ENCODE data around the gene RPS6KA2.
"Not testable (repeated sequence)": the region's sequence is repeated elsewhere in the genome, so short reads cannot be mapped to it uniquely, and the experiment has no call there.

Gene RPS6KA2

GRCh38 chr6:166553563-166554271 lies 73.3 kb downstream of the RPS6KA2 start:
- no peak for DNase-seq (ENCODE audit: low spot score)

DNA sequence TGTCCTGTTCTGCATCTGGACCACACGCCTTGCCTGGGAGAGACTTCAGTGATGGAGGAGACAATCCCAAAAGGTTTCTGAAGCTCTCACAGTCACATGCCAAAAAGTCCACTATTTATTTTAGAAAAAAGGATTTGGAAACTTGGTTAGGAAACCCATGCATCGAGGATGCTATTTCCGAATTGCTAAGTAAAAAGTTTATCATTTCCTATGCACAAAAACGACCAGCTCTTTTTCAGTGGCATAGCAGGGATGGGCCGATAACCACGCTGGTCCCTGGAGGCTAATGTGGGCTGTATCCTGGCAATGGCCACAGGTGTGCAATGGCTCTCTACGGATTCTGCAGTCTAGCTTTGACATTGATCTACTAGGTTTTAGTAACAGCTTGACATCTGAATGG lies 74.5 kb downstream of the RPS6KA2 start:
- no peak for DNase-seq (ENCODE audit: low spot score)

DNA sequence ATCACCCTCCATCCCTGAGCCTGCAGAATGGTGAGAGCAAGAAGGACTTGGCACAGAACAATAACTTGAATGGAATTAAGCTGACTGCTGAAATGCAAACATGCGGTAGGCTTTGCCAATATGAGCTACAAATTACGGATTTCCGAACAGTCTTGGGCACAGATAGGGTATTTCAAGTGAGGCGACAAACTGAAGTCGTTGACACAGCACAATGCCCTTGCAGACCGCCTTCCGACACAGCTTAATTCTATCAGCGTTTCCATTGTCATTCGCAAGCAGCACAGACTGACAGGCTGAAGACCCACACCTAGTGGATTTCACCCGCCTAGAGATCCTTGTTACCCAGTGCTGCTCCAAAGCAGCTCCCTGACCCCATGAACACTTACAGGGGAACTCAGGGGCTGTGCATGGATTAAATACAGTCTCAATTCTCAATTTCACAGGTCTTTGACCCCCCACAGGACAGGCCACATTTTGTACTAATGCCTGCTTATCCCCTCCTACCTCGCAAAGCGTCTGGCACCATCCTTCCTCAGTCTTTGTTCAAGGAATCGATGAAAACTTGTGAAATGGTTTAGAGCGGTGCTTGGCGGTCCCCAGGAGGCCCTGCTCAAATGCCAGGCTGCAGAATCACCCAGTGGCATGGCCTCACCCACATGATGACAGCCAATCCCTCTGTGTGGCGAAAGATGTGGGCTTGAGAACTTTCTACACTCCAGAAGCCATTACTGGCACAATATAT lies 75.1 kb downstream of the RPS6KA2 start:
- DNase-seq (ENCODE audit: low spot score), result no peak

DNA sequence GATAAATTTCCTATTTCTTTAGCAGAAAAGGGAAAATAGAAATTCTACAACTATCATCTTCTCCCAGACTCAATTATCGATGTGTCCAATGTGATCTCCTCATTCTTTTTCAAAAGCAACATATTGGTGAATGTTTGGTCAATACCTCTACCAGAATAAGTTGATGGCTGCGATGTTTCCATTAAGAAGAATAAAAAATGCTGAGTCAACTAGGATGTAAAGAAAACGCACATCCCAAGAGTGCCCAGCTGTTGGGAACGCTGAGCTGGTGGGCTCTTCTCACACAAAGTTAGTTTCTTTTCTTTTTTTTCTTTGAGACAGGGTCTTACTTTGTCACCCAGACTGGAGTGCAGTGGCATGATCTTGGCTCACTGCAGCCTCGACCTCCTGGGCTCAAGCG lies 80.4 kb downstream of the RPS6KA2 start:
- DNase-seq (ENCODE audit: low spot score), result no peak

- no peak for DNase-seq (ENCODE audit: low spot score)
These were observed 81.7 kb downstream of the RPS6KA2 start for GRCh38 chr6:166545156-166546034.

DNA sequence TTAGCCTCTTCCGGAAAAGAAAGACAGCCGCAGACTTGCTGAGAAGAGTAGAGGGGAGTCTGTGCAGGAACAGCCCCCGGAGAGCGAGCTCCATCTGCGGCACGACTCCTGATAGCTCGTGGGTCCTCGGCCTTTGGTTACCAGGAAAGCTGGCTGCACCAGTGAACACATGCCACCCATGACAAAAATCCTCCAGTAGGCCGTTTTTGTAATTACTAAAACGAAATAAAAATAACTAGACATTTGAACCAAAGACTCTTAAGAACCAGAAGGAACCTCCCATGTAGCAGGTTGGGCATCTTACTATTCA lies 82.8 kb downstream of the RPS6KA2 start:
- DNase-seq (ENCODE audit: low spot score), result no peak

DNA sequence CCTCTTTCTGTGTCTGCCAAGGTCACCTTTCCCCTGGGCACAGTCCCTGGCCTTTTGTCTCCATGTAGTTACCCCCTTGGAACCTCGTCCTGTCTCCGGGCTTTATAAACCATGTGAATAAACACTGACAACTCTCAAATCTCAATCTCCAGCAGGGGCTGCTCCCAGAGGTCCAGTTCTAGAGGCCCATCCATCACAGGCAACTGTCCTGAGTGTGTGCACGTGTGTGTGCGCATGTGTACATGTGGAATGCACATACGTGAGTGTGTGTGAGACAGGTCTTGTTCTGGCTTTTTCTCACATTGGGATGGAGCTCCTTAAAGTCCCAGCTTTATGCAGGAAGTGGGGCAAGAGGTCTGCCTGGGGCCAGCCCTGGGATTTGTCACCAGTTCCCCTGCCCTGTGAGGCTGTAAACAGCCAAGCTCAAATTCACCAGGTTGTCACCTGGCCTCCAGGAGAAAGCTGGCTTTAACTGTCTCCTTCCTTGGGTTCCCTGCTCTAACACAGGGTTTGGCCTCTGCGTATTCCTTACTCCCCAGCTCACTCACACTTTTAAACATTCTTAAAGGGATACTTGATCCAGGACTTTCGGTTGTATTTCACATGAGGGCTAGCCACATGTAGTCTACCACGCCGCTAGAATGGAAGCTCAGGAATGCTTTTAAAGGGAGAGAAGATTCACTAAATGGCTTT lies 83.3 kb downstream of the RPS6KA2 start:
- DNase-seq (ENCODE audit: low spot score), result no peak

GRCh38 chr6:166542580-166542912 lies 84.5 kb downstream of the RPS6KA2 start:
- no peak for DNase-seq (ENCODE audit: low spot score)

- no peak for DNase-seq (ENCODE audit: low spot score)
These were observed 85.0 kb downstream of the RPS6KA2 start for GRCh38 chr6:166541876-166542579.

GRCh38 chr6:166541366-166541765 lies 85.7 kb downstream of the RPS6KA2 start:
- no peak for DNase-seq (ENCODE audit: low spot score)

- DNase-seq (ENCODE audit: low spot score), result no peak
These were observed 86.3 kb downstream of the RPS6KA2 start for GRCh38 chr6:166540631-166541331.

GRCh38 chr6:166539543-166539942 lies 87.5 kb downstream of the RPS6KA2 start:
- no peak for DNase-seq (ENCODE audit: low spot score)

DNA sequence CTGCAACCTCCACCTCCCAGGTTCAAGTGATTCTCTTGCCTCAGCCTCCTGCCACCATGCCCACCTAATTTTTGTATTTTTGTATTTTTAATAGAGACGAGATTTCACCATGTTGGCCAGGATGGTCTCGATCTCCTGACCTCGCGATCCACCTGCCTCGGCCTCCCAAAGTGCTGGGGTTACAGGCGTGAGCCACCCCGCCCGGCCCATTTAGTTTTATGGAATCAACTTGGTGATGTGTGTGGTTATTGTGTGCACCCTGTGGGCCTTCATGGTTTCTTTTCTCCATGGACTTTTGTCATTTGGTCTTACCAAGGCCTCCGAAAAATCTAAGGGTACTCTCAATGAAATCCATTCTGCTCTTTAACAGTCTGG lies 88.1 kb downstream of the RPS6KA2 start:
- DNase-seq (ENCODE audit: low spot score), result not testable (repeated sequence)

DNA sequence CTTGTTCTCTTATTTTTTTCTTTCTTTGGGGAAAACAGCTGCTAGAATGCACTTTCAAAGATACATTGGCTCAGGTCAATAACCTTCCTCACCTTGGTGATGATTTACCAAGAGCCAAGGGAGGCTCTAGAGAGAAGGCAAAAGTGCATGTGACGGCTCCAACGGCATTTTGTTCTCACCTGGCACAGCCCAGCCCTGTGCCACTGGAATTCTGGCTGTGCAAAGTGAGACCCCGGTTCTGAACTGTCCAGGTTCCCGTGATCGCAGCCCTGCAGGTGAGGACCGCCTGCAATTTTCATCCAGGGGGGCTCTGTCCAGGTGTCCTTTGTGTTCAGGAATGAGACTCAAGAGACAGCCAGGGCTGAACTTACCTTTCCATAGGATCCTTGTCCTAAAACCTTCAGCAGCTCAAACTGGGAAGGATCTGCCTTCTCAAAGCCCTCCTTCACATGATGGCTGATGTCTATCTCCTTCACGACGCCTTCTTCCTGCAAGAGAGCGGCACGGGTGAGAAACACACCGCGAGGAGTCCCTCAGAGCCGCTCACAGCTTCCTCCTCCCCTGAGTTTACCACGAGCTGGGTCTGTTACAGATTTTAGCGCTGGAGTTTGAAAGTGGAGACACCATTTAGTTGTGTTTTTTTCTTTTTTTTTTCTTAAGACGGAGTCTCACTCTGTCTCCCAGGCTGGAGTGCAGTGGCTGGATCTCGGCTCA lies 88.6 kb downstream of the RPS6KA2 start:
- no peak for DNase-seq (ENCODE audit: low spot score)

DNA sequence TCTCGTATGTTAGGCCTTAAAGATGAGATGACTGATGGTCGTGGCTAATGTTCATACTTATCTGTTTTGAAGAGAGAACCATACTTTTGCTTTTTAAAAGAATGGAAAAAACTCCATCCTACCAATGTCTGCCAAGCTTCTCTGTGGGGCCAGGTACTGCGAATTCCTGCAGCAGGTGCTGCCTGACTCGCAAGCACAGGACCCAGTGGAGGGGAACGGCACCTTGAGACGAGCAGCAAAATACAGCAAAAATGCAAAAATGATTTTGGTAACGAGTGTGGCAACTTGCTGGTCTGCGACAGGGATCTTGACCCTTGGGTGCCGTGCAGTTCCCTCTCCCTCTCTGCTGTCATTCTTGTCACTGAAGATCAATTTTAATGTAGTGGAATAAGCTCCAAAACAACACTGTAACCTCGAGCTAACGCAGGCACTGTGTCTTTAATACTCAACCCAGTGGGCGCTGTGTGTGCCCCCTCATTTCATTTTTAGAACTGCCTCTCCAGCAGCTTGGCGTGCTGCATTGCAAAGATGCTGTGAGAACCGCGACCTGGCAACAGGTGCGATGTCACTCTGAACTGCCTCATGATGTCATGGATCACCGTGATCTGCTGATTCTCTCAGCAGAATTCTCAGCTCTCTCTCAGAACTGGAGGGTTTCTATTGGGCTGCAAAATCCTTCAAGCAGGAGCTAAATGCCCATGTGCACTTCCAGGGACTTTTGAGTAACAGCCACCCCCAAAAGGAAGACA lies 92.2 kb downstream of the RPS6KA2 start:
- DNase-seq (ENCODE audit: low spot score), result no peak

DNA sequence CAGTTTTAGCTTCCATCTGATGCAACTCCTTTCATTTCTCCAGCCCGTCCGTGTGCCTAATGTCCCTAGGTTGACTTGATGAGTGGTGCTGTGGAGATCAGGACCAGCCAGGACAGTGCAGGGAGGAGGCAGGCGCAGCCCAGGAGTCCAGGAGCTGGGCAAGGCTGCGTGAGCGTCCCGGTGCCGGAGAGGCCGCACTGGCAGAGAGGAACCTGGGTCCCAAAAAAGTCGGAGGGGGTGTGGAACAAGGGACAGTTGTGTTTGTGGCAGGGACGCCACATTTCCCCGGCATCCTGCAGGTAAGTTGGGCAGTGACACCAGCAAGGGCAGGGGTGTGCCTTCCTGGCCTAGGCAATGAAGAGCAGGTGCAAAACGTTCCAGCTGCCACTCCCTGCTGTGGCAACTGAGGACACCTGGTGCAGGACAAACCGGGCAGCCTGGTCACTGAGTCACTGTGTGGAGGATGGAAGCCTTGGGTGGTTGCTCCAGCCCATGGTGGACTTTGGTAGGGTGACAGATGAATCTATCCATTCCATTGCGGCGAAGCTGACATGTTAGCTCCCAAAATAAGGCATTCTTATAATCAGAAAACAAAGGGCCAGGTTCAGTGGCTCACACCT lies 93.7 kb downstream of the RPS6KA2 start:
- DNase-seq (ENCODE audit: low spot score), result no peak

GRCh38 chr6:166532302-166532701 lies 94.7 kb downstream of the RPS6KA2 start:
- no peak for DNase-seq (ENCODE audit: low spot score)

DNA sequence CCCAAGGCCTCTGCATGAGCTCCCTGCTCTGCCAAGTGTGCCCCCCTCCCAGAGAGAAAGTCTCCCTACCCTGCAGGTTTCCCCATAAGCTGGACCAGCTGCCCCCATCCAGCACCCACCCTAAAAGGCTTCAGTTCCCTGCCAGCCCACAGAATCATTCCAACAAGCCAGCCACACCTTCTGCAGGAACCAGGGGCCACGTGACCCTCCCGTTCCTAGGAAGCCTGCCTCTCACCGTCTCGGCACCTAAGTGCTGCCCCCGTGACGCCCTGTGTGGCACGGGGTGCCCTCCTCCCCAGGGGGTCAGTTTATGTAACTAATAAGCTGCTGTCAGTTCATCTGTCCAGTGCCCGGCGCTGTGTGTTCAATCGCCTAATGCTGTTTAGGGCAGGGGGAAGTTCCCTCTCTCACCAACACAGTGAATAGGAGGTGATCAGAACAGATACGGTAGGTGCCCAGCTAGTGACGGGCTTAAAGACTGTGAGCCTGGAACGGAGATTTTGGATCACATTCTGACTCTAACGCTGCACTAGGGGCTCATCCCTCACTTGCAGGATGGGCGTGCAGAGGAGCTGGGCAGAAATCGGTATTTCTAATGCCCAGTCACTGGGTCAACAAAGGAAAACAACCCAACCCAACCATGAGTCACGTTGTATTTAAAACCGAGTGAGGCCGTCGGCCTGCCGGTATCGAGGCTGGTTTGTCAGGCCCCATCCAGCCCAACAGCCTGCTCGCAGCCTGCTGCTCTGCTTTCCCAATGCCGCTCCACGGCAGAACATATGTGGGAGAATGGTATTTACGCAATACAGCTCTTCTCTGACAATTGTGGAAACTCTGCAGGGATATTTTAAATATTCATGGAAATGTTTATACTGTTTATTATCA lies 96.6 kb downstream of the RPS6KA2 start:
- DNase-seq (ENCODE audit: low spot score), result no peak

Measured in hematopoietic multipotent progenitor cell treated with erythropoietin and hydrocortisone succinate and interleukin-3 and kit ligand, for 17 days (in vitro differentiated cells).